GM06990 (cell line): ENCODE data around the gene LRMDA.

Experiments used
- DNase-seq: peaks from one replicate; pipeline ENCODE4 v3.0.0-alpha.2; 2011; ENCODE audit not compliant: insufficient read length; ENCODE audit errors: extremely low read depth
- H3K27me3 ChIP-seq: replicated peaks from 2 replicates; pipeline ENCODE4 v1.6.0; 2011; ENCODE audit warnings: low read length; ENCODE audit not compliant: control insufficient read depth, insufficient read depth
- H3K36me3 ChIP-seq: 2 replicates; pipeline ENCODE4 v1.5.1; 2011; ENCODE audit warnings: low read length; ENCODE audit not compliant: control insufficient read depth, insufficient read depth
- H3K4me3 ChIP-seq: replicated peaks from 2 replicates; pipeline ENCODE4 v1.5.1; 2011; ENCODE audit warnings: low read depth, mild to moderate bottlenecking, control low read depth, low read length
- TF ChIP-seq, protein P1 (sequence below): IDR thresholded peaks from 2 replicates; pipeline ENCODE4 v1.5.1; 2011; ENCODE audit warnings: low read length, control low read depth, mild to moderate bottlenecking, inconsistent platforms; ENCODE audit not compliant: insufficient read depth, poor library complexity, severe bottlenecking

LRMDA gene

DNA sequence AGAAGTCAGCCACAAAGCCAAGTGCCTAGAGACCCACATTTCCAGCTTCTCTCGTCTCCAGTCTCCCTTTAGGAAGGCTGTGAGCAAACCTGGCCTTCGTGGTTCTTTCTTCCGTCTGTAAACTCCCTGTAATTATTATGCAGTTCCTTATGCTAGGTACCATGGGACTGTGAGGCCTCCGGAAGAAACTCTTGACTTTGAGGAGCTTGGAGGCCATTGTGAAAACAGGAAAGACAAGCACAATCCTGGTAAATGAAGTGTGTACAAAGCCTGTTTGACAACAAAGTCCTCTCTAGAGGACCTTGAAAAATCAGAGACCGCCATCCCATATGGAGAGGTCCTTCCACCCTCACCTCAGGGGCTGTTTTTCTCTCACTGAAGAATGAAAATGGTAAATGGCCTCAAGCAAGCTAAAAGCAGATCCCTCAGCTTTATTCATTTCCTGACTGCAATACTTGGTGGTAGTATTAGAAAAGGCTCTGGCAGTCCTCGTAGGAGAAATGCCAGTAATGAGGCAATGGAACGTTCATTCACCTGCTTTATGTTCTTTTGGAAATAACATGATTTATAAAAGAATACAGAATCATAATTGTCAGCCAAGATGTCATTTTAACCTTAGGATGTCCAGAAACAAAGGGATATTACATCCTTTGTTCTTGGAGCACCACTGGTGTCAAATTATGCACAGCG lies 926.4 kb downstream of the LRMDA start:
- Histone ChIP-seq H3K27me3 (no peaks in the 10 kb centered on the region), H3K4me3 (no peak overlapping the region), H3K36me3 (no peaks in the 10 kb centered on the region)
- TF ChIP-seq, protein P1, sequence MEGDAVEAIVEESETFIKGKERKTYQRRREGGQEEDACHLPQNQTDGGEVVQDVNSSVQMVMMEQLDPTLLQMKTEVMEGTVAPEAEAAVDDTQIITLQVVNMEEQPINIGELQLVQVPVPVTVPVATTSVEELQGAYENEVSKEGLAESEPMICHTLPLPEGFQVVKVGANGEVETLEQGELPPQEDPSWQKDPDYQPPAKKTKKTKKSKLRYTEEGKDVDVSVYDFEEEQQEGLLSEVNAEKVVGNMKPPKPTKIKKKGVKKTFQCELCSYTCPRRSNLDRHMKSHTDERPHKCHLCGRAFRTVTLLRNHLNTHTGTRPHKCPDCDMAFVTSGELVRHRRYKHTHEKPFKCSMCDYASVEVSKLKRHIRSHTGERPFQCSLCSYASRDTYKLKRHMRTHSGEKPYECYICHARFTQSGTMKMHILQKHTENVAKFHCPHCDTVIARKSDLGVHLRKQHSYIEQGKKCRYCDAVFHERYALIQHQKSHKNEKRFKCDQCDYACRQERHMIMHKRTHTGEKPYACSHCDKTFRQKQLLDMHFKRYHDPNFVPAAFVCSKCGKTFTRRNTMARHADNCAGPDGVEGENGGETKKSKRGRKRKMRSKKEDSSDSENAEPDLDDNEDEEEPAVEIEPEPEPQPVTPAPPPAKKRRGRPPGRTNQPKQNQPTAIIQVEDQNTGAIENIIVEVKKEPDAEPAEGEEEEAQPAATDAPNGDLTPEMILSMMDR: no peak
- DNase-seq: no peak

DNA sequence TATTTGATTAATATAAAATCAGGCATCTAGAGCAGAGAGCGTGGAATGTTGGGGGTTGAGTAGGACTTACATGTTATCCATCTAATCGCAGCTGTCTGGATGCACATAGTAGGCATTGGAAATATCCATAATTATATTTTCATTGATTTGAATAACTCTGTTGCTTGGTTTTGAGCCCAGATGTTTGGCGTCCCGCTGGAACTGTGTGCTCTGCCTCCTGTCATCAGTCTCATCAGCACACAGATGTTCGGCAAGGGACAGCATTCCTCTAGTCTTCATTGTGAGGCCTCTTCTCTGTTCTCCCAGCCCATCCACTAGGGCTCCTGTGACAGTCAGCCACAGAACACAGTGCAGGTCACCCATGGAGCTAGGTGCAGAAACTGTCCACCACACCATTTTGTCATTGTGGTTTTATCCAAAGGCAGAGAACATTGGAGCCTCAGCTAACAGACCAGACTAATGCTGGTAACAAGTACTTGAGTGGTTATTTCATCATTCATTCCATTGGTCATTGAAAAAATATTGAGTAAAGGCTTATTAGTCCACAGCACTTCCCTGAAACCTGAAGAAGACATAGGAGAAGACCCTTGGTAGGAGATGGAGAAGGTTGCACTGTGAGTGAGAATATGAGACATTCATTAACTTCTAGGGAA lies 927.4 kb downstream of the LRMDA start:
- Histone ChIP-seq H3K36me3 (no peaks in the 10 kb centered on the region), H3K27me3 (no peaks in the 10 kb centered on the region), H3K4me3 (no peak overlapping the region)
- TF ChIP-seq, protein P1: no peak
- DNase-seq: no peak

DNA sequence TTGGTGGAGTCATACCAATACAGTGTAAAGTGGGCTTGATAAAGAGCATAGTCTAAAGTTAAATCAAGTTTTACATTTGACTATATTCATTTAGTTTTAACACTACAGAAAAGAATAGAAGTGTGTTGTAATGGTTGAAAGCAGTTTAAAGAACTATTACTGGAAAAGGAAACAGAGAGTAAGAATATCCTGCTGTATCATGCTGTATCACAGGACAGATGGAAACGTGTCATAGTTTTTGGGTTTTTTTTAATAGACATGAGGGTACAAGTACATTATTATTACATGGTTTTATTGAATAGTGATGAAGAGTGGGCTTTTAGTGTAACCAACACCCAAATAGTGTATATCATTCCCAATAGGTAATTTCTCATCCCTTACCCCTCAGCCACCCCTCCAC lies 944.3 kb downstream of the LRMDA start:
- H3K36me3 ChIP-seq: no peaks in the 10 kb centered on the region
- TF ChIP-seq, protein P1: no peak
- no peak overlapping the region for H3K4me3 ChIP-seq
- no peaks in the 10 kb centered on the region for H3K27me3 ChIP-seq
- no peak for DNase-seq

DNA sequence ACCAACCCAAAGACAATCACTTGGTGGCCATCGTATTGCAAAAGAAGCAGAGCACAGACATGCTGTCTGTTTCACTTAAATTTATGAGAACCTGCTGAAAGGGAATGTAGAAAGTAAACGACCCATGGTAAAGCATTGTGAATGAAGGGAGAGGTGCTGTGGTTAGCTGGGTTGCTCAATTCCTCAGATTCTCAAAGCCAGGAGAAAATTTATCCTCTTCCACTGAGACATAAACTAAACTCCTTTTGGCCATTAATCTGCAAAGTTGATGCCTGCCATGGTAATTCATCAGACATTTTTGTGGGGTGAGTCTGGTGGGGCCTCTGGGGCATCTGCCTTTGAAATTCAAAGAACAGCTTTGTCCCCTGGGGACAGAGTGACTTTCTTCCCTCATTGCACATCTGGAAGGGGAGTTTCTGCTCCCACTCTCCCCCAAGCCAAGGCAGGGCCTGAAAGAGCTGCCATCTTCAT lies 951.0 kb downstream of the LRMDA start:
- no peak for DNase-seq
- Histone ChIP-seq H3K4me3 (no peak overlapping the region), H3K36me3 (no peaks in the 10 kb centered on the region), H3K27me3 (no peaks in the 10 kb centered on the region)
- TF ChIP-seq, protein P1: no peak

DNA sequence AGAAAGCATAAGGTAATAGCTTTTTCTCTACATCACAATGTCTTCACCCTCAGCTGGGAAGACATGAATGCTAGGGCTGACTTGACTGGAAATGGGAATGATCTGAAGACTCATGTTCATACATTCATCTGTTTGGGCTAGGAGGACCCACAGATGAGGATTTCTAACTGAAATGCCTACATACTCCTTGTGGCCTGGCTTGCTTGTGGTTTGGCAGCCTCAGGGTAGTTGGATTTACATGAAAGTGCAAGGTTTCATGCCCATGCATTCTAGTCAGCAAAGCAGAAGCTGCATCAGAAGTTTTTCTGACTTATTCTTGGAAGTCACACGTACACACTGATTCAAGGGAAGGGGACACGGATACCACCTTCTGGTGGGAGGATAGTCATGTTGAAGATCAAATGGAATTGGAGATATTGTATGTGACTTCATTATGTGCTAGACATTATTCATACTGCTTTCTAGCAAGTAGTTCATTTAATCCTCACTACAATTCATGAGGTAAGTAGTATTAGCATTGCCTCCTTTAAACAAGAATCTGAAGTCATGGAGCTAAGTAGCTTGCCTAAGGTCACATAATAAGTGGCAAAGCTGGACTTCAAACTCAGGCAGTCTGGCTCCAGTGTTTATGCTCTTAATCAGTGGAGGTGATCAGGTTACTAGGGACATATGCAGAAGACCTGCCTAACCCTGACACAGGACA lies 957.0 kb downstream of the LRMDA start:
- TF ChIP-seq, protein P1: no peak
- H3K4me3 ChIP-seq: no peak overlapping the region
- no peak for DNase-seq
- no peaks in the 10 kb centered on the region for H3K36me3 ChIP-seq
- no peaks in the 10 kb centered on the region for H3K27me3 ChIP-seq
